GM23248 (cell line): ENCODE results near the gene RASIP1.

Experiments
- EZH2 ChIP-seq: fragments of 200-600 bp; sonication (generic); IDR thresholded peaks from 2 replicates; pipeline ENCODE4 v1.6.1; 2018; ENCODE audit warnings: antibody characterized with exemption, mild to moderate bottlenecking; ENCODE audit not compliant: insufficient read depth, poor library complexity, severe bottlenecking
- EZH2phosphoT487 ChIP-seq: fragments of 200-600 bp; sonication (generic); IDR thresholded peaks from 2 replicates; pipeline ENCODE4 v1.6.1; 2018; ENCODE audit warnings: antibody characterized with exemption, moderate library complexity, mild to moderate bottlenecking, low read depth; ENCODE audit not compliant: insufficient read depth

DNA sequence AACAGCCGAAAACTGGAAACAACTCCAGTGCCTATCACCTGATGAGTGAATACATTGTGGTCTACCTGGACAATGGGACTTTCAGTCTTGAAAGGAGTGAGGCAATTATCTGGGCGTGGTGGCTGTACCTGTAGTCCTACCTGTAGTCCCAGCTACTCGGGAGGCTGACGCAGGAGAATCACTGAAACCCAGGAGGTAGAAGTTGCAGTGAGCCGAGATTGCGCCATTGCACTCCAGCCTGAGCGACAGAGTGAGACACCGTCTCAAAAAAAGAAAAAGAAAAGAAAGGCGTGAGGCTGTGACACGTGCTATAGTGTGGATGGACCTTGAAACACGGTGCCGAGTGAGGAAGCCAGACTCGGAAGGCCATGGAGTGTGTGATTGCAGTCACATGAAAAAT lies 63.5 kb downstream of the RASIP1 start:
- TF ChIP-seq EZH2 (no peak), EZH2phosphoT487 (no peak)
